ENCODE measurements around the gene CDC5L. TPM values are rescaled to one million over a fixed set of nuclear protein-coding genes. Genes with fewer than 3 reads are reported as not detected.

The CDC5L gene
- total and polyA plus RNA-seq, 2 of the 13 experiments (the other 11 are each of a cell fraction or from before 2014, with no cell fraction given): 11.0 to 34.2 TPM

- no peak for TF ChIP-seq ZSCAN29 (CRISPR knock-in tag; conservative IDR thresholded peaks at IDR 0.05)
- TF ChIP-seq NR1H2 (CRISPR knock-in tag; IDR thresholded peaks at IDR 0.05; ENCODE audit: borderline replicate concordance, low read depth): no peak
- TF ChIP-seq SAFB2 (CRISPR knock-in tag; IDR thresholded peaks at IDR 0.05; ENCODE audit: borderline replicate concordance, low read depth): peak; percentile 22; the same call in 1 of the 2 replicates
- 0 out of 2 replicates have a peak, but pooled peaks have one; percentile 73 for TF ChIP-seq ZNF253 (CRISPR knock-in tag; IDR thresholded peaks at IDR 0.05; ENCODE audit: borderline replicate concordance)
- TF ChIP-seq SRY (CRISPR knock-in tag; IDR thresholded peaks at IDR 0.05): peak; percentile 66
- peak; percentile 95 for TF ChIP-seq IRF9 (CRISPR knock-in tag; IDR thresholded peaks at IDR 0.05; ENCODE audit: borderline replicate concordance)
- peak; percentile 96; the same call in 1 of the 2 replicates for TF ChIP-seq ZNF816 (CRISPR knock-in tag; IDR thresholded peaks at IDR 0.05; ENCODE audit: borderline replicate concordance)
- 0 out of 2 replicates have a peak, but pooled peaks have one; percentile 31 for TF ChIP-seq ZNF777 (CRISPR knock-in tag; IDR thresholded peaks at IDR 0.05)
- TF ChIP-seq, protein P1, sequence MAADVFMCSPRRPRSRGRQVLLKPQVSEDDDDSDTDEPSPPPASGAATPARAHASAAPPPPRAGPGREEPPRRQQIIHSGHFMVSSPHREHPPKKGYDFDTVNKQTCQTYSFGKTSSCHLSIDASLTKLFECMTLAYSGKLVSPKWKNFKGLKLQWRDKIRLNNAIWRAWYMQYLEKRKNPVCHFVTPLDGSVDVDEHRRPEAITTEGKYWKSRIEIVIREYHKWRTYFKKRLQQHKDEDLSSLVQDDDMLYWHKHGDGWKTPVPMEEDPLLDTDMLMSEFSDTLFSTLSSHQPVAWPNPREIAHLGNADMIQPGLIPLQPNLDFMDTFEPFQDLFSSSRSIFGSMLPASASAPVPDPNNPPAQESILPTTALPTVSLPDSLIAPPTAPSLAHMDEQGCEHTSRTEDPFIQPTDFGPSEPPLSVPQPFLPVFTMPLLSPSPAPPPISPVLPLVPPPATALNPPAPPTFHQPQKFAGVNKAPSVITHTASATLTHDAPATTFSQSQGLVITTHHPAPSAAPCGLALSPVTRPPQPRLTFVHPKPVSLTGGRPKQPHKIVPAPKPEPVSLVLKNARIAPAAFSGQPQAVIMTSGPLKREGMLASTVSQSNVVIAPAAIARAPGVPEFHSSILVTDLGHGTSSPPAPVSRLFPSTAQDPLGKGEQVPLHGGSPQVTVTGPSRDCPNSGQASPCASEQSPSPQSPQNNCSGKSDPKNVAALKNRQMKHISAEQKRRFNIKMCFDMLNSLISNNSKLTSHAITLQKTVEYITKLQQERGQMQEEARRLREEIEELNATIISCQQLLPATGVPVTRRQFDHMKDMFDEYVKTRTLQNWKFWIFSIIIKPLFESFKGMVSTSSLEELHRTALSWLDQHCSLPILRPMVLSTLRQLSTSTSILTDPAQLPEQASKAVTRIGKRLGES (CRISPR knock-in tag; IDR thresholded peaks at IDR 0.05; ENCODE audit: borderline replicate concordance): no peak
- TF ChIP-seq FOXP1 (IDR thresholded peaks at IDR 0.05): no peak
- 0 out of 2 replicates have a peak, but pooled peaks have one; percentile 39 for TF ChIP-seq FOXP1 (CRISPR knock-in tag; IDR thresholded peaks at IDR 0.05)
- peak; percentile 80; the same call in 1 of the 2 replicates for TF ChIP-seq ZNF788 (CRISPR knock-in tag; IDR thresholded peaks at IDR 0.05; ENCODE audit: borderline replicate concordance)
- TF ChIP-seq, protein P2, sequence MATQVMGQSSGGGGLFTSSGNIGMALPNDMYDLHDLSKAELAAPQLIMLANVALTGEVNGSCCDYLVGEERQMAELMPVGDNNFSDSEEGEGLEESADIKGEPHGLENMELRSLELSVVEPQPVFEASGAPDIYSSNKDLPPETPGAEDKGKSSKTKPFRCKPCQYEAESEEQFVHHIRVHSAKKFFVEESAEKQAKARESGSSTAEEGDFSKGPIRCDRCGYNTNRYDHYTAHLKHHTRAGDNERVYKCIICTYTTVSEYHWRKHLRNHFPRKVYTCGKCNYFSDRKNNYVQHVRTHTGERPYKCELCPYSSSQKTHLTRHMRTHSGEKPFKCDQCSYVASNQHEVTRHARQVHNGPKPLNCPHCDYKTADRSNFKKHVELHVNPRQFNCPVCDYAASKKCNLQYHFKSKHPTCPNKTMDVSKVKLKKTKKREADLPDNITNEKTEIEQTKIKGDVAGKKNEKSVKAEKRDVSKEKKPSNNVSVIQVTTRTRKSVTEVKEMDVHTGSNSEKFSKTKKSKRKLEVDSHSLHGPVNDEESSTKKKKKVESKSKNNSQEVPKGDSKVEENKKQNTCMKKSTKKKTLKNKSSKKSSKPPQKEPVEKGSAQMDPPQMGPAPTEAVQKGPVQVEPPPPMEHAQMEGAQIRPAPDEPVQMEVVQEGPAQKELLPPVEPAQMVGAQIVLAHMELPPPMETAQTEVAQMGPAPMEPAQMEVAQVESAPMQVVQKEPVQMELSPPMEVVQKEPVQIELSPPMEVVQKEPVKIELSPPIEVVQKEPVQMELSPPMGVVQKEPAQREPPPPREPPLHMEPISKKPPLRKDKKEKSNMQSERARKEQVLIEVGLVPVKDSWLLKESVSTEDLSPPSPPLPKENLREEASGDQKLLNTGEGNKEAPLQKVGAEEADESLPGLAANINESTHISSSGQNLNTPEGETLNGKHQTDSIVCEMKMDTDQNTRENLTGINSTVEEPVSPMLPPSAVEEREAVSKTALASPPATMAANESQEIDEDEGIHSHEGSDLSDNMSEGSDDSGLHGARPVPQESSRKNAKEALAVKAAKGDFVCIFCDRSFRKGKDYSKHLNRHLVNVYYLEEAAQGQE (IDR thresholded peaks at IDR 0.05; ENCODE audit: borderline replicate concordance in 1 of 2, low read depth in 1 of 2, low read length in 2 of 2): peak in 1 of 2 experiments; percentile 1; a peak in 1 of 4 replicates
- TF ChIP-seq ZNF530 (CRISPR knock-in tag; IDR thresholded peaks at IDR 0.05; ENCODE audit: low read depth): no peak
- peak; percentile 96 for TF ChIP-seq SP1 (IDR thresholded peaks at IDR 0.05)
- TF ChIP-seq SP1 (CRISPR knock-in tag; IDR thresholded peaks at IDR 0.05): peak; percentile 55
- no peak; the same call in 1 of the 2 replicates for TF ChIP-seq MNT (IDR thresholded peaks at IDR 0.05)
- TF ChIP-seq ZNF577 (CRISPR knock-in tag; IDR thresholded peaks at IDR 0.05; ENCODE audit: borderline replicate concordance, low read depth): no peak
- TF ChIP-seq ZNF619 (CRISPR knock-in tag; IDR thresholded peaks at IDR 0.05): peak; percentile 70
- TF ChIP-seq TCF7L2 (IDR thresholded peaks at IDR 0.05; ENCODE audit: low read depth, low read length): no peak
Observed at GRCh38 chr6:44387346-44388134, at the start of gene CDC5L (continued).
